Body of pancreas (tissue), 4 donors: ENCODE results near the gene OR1J2.

Experiments
- CTCF ChIP-seq, 7 experiments: fragments of 450-650 bp in 4 of 7; fragments of 200-600 bp in 3 of 7; sonication (generic) in 3 of 7; IDR thresholded peaks; one replicate each; pipeline ENCODE4 v1.5.1; 2016 to 2019; ENCODE audit warnings: antibody characterized with exemption in 7 of 7
- POLR2A ChIP-seq, 3 donors: fragments of 450-650 bp; IDR thresholded peaks; one replicate each; pipeline ENCODE4 v1.6.1; 2016; ENCODE audit warnings: antibody characterized with exemption in 3 of 3, mild to moderate bottlenecking in 2 of 3

GRCh38 chr9:122552812-122553211 lies 42.2 kb downstream of the OR1J2 start, which contains the start of gene OR1N2:
- no peak for TF ChIP-seq CTCF (IDR thresholded peaks at IDR 0.05)
- TF ChIP-seq POLR2A (IDR thresholded peaks at IDR 0.05), result no peak
